GM12801 (cell line): ENCODE data around the gene DLG1.

Experiments used
- TF ChIP-seq, protein P1 (sequence below): IDR thresholded peaks from one replicate; pipeline ENCODE4 v1.5.1; 2011; ENCODE audit warnings: control low read depth; ENCODE audit not compliant: insufficient read length; ENCODE audit errors: extremely low read depth

DLG1 gene

DNA sequence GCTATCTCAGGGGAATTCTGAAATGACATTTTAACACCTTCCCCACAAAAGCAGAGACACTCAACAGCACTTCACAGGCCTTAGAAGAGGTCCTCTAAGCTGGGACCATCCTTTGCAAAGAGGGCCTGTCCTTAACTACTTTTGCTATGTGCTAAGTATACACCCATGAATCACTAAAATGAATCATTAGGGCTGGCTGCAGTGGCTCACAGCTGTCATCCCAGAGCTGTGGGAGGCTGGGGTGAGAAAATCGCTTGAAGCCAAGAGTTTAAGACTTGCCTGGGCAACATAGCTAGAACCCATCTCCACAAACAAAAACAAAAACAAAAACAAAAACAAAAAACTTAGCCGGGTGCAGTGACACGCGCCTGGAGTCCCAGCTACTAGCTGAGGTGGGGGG is 214.9 kb downstream of the DLG1 start:
- TF ChIP-seq, protein P1, sequence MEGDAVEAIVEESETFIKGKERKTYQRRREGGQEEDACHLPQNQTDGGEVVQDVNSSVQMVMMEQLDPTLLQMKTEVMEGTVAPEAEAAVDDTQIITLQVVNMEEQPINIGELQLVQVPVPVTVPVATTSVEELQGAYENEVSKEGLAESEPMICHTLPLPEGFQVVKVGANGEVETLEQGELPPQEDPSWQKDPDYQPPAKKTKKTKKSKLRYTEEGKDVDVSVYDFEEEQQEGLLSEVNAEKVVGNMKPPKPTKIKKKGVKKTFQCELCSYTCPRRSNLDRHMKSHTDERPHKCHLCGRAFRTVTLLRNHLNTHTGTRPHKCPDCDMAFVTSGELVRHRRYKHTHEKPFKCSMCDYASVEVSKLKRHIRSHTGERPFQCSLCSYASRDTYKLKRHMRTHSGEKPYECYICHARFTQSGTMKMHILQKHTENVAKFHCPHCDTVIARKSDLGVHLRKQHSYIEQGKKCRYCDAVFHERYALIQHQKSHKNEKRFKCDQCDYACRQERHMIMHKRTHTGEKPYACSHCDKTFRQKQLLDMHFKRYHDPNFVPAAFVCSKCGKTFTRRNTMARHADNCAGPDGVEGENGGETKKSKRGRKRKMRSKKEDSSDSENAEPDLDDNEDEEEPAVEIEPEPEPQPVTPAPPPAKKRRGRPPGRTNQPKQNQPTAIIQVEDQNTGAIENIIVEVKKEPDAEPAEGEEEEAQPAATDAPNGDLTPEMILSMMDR, result no peak

DNA sequence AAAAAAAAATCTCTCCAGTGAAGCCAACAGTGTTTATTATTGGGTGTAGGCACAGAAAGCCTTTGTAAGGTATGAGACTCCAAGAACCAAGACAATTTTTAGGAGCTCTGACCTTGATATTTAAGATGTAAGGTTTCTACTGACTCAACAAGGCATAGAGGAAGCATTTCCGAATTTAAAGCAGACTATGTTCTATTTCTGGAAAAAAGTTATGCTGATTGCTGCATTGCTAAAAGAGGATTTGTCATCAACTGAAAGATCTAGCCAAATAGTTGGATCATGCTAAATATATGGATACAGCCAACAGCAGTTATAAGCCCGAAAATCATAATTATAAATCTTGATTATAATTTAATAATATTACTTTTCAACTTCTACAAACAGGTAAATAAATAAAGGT is 215.5 kb downstream of the DLG1 start:
- TF ChIP-seq, protein P1, result no peak

DNA sequence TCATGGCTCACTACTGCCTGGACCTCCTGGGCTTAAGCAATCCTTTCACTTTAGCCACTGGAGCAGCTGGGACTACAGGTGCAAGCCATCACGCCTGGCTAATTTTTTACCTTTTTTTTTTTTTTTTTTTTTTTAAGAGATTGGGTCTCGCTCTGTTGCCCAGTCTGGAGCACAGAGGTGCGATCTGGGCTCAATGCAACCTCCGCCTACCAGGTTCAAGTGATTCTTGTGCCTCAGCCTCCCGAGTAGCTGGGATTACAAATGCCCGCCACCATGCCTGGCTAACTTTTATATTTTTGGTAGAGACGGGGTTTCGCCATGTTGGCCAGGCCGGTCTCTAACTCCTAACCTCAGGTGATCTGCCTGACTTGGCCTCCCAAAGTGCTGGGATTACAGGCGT is 218.1 kb downstream of the DLG1 start:
- TF ChIP-seq, protein P1, result no peak

DNA sequence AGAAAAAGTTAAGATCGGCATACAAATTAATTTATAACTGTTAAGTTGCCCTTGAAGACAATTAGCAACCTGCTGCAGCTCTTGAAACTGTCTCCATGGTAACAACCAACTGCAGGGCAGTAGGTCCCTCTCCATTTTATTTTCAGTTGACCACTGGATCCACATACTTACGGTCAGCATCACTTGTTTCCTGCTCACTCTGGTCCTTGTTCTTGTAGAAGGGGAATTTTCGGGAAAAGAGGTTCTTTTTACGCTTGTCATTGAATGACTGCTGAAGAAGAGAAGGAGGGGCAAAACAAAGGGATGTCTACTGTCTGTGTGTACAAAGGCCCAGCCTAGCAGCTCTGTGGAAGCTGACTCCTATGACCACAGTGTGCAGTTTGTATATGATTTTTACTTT is 222.0 kb downstream of the DLG1 start:
- TF ChIP-seq, protein P1, result no peak

DNA sequence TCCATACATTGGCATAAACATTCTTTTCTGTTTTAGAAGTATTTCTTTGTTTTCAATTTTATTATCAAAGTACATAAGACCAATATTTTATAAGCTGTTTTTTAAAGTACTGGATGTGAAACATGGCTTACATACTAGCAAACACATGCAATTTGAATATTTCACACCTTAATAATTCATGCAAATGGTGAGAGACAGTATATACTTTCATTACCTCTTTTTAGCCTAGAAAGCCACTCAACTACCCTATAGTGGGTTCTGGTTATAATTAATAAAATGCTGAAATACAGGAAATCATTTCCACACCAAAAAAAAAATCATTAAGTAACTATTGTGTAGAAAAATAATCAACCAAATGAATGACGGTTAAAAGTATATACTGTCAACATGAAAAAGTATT is 230.3 kb downstream of the DLG1 start:
- TF ChIP-seq, protein P1, result no peak

DNA sequence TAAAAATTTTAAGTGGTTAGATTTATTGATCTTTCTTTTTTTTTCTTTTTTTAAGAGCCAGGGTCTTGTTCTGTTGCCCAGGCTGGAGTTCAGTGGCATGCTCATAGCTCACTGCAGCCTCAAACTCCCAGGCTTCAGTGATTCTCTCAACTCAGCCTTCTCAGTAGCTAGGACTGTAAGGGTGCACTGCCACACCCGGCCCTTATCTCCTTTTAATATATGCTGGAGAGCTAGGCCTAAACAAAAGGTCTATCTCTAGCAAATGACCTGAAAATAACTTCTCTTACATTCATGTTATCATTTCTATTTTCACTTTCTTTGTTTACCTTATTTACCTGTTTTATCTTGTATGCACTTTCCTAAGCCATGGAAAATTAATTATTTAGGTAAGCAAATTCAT is 233.6 kb downstream of the DLG1 start:
- TF ChIP-seq, protein P1, result no peak

DNA sequence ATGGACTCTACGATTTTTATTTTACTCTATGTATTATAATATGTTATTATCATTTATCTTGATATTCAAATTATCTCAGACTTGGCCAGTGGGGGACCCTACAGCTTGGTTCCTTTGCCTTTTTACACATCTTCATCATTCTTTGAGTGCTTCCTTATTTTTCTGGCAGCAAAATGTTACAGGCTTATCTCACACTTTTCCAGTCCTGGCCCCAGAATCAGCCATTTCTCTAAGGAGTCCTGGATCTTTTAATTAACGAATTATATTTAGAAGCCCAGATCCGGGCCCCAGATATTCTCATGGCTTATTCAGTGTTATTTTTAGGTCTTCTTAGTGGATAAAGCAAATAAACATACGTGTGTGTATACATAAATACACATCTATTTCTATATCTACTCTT is 236.0 kb downstream of the DLG1 start:
- TF ChIP-seq, protein P1, result no peak

DNA sequence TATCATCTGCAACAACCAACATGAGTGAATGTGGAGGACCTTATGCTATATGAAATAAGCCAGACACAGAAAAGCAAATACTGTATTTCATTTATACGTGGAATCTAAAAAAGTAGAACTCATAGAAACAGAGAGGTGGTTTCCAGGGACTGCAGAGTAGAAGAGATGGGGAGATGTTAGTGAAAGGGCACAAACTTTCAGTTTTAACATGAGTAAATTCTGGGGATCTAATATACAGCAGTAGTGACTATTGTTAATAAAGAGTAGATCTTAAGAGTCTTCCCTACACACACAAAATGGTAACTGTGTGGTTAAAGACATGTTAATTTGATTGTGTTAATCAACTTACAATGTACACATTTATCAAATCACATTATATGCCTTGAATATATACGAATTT is 247.9 kb downstream of the DLG1 start:
- TF ChIP-seq, protein P1, result no peak
